Kidney epithelial cell (primary cell): Measurements from ENCODE around the gene FAM13A. TPM values are rescaled to one million over a fixed set of nuclear protein-coding genes. Genes with fewer than 3 reads are reported as not detected.

Source experiments
- DNase-seq: peaks from one replicate; pipeline ENCODE4 v3.0.0-alpha.2; 2010; ENCODE audit warnings: low read depth
- H3K27me3 ChIP-seq: 2 replicates; pipeline ENCODE4 v1.6.0; 2011; ENCODE audit warnings: low read length; ENCODE audit not compliant: control insufficient read depth, insufficient read depth
- H3K36me3 ChIP-seq: 2 replicates; pipeline ENCODE4 v1.5.1; 2011; ENCODE audit warnings: low read length; ENCODE audit not compliant: control insufficient read depth, insufficient read depth
- H3K4me3 ChIP-seq: 2 replicates; pipeline ENCODE4 v1.5.1; 2011; ENCODE audit warnings: low read depth, mild to moderate bottlenecking, control low read depth, low read length
- total RNA-seq: library from RNA; depleted of rRNA; stranded (reverse); fragments of >200 nt; gene quantifications from 2 replicates; pipeline ENCODE4 v1.2.3, GENCODE V29; 2015
- TF ChIP-seq, protein P1 (sequence below): IDR thresholded peaks from 2 replicates; pipeline ENCODE4 v1.5.1; 2011; ENCODE audit warnings: mild to moderate bottlenecking, moderate library complexity, low read length, control low read depth, inconsistent platforms; ENCODE audit not compliant: insufficient read depth, poor library complexity, severe bottlenecking

FAM13A gene
- total RNA-seq, 1 donor from 2014 or later = 3.4 TPM

DNA sequence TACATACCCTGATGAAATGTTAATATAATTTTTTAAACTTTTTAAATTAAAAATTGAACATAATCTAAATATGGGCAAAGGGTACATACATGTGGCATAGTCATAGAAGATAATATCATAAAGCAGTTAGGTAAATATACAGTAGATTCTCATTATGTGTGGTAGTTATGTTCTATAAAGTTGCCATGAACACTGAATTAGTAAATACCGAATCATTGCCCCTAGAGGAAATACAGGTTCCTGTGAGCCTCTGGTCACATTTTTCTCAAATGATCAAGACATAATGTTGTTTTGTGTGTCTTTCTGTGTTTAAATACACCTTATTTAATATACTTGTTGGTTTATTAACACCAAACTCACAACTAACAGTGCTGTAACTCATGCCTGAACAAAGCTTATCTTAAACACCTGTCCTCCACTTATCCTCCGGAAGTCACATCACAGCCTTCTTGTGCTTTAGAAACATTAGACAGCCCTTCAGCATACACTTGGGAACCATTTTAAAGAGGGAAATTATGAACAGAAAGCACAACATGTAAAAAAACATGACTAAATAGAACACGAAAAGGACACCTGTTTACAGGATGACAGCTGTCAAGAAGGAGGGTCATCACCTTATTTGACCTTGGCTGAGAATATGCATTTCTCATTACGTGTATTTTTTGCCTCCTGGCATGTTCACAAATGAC is 190.0 kb downstream of the FAM13A start:
- H3K27me3 ChIP-seq = no peaks in the 10 kb centered on the region
- H3K36me3 ChIP-seq = no peaks in the 10 kb centered on the region
- no peak overlapping the region for H3K4me3 ChIP-seq
- DNase-seq = no peak
- TF ChIP-seq, protein P1, sequence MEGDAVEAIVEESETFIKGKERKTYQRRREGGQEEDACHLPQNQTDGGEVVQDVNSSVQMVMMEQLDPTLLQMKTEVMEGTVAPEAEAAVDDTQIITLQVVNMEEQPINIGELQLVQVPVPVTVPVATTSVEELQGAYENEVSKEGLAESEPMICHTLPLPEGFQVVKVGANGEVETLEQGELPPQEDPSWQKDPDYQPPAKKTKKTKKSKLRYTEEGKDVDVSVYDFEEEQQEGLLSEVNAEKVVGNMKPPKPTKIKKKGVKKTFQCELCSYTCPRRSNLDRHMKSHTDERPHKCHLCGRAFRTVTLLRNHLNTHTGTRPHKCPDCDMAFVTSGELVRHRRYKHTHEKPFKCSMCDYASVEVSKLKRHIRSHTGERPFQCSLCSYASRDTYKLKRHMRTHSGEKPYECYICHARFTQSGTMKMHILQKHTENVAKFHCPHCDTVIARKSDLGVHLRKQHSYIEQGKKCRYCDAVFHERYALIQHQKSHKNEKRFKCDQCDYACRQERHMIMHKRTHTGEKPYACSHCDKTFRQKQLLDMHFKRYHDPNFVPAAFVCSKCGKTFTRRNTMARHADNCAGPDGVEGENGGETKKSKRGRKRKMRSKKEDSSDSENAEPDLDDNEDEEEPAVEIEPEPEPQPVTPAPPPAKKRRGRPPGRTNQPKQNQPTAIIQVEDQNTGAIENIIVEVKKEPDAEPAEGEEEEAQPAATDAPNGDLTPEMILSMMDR = no peak

DNA sequence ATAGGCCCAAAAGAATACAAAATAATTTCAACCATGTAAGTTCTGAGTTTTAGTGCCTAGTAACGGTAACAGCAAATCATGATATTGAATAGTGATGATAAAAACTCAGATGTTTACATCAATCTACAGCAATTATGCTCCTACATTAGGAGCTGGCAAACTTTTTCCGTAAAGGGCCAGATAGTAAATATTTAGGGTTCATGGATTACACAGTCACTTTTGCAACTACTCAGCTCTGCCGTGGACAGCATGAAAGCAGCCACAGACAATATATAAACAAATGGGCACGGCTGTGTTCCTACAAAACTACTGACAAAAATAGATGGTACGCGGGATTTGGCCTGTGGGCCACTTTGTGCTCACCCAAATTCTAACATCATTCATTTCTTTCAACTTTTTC is 191.5 kb downstream of the FAM13A start:
- Histone ChIP-seq H3K27me3 (no peaks in the 10 kb centered on the region), H3K4me3 (no peak overlapping the region), H3K36me3 (no peaks in the 10 kb centered on the region)
- TF ChIP-seq, protein P1 = no peak
- no peak for DNase-seq

DNA sequence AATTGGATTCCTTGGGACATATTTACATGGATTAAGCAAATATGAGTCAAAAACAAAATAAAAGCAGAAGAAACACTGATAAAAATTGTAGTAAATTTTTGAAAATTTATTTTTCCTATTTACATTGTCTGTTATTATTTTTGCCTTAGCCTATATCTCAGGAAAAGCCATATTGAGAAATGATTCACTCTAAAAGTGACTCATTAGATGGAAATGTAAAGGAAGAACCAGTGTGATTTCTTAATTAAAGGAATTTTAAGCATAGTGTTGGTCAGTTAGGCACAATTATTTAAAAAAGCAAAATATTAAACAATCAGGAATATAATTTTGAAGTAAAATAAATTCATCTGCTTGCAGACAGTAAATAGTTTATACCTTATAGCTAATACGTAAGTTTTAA is 191.9 kb downstream of the FAM13A start:
- no peak for DNase-seq
- TF ChIP-seq, protein P1 = no peak

DNA sequence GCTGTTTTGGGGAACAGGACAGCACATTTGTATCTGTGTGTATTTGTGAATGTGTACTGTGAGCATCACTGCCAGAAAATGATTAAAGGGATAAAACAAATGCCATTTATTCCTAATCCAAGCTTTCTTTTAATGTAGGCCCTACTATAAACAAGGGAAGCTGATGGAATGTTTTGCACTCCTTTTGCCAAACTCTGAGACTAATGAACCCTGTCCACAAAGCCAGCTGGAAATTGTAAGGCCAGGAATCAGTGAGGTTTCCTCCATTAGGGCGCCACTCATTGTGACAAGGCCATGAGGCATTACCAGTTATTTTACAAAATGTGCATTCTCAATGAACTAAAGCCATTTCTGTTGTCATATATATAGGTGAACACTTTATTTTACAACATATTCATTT is 196.4 kb downstream of the FAM13A start:
- Histone ChIP-seq H3K27me3 (no peaks in the 10 kb centered on the region), H3K36me3 (no peaks in the 10 kb centered on the region), H3K4me3 (no peak overlapping the region)
- TF ChIP-seq, protein P1 = no peak
- DNase-seq = no peak

More for the DNA sequence above, 191.9 kb downstream of the FAM13A start:
- H3K27me3 ChIP-seq = no peaks in the 10 kb centered on the region
- no peak overlapping the region for H3K4me3 ChIP-seq
- no peaks in the 10 kb centered on the region for H3K36me3 ChIP-seq

DNA sequence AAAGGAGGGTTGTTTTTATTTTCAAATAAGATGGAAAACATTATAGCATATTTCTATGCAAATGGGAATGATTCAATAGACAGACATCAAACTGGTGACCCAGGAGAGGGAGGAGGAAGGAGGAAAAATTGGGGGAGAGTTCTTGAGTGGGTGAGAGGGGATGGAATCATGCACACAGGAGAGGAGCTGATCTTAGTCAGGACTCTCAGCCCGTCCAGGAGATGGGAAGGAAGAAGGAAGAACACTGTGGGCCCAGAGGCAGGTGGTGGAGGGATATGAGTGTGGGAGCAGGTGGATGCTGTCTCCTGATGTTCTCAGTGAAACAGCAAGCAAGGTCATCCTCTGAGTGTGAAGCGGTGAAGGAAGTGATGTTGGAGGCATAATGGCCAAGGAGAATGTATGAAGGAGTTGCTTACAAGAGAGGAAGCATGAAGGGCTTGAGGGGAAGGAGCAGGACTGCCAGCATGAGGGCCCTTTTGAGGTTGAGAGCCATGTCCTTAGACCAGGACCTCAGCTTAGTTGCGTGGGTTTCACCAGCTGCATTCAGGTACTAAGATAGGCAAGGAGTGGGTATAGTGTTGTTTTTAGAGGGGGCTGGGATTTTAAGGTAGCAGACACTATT is 197.7 kb downstream of the FAM13A start:
- Histone ChIP-seq H3K27me3 (no peaks in the 10 kb centered on the region), H3K4me3 (no peak overlapping the region), H3K36me3 (no peaks in the 10 kb centered on the region)
- TF ChIP-seq, protein P1 = no peak
- no peak for DNase-seq
